Keratinocyte (primary cell): ENCODE measurements around the gene KCNB1.

Source experiments
- CTCF ChIP-seq, 3 experiments: IDR thresholded peaks in 1 of 3; conservative IDR thresholded peaks in 1 of 3; optimal IDR thresholded peaks in 1 of 3; 2 replicates in 2 of 3; 3 replicates in 1 of 3; pipeline versions ENCODE3 to v1.5.1; 2011; ENCODE audit warnings: low read length in 3 of 3, mild to moderate bottlenecking in 3 of 3, moderate library complexity in 2 of 3, control low read depth in 1 of 3, inconsistent platforms in 1 of 3; ENCODE audit not compliant: insufficient read depth in 2 of 3; ENCODE audit errors: extremely low read depth in 1 of 3
- EZH2 ChIP-seq: IDR thresholded peaks from one replicate; pipeline ENCODE4 v1.6.1; 2012; ENCODE audit warnings: inconsistent platforms, mild to moderate bottlenecking, low read length, moderate library complexity

DNA sequence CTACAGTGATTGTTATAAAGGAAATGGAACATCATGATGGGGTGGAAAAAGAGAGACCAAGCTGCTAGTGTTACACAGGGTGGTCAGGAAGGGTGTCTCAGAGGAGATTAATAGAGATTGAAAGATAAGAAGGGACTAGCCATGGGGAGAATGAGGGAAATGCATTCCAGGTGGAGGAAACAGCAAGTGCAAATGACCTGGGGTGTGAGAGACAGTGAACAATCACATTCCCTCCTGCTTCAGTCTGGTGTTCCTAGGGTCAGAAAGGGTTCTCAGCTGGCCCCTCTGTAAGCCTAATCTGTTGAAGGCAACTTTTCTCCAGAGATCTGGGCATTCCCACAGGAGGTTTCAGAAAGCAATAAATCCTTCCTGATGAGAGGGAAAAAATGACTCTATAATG is 3.6 kb upstream of the KCNB1 start:
- TF ChIP-seq EZH2: no peak
- no peak for TF ChIP-seq CTCF (optimal IDR thresholded peaks at IDR 0.05 in 1 of 3, IDR thresholded peaks at IDR 0.05 in 1 of 3, conservative IDR thresholded peaks at IDR 0.05 in 1 of 3; ENCODE audit: extremely low read depth in 1 of 3, insufficient read depth in 2 of 3, low read length in 3 of 3)
